Measurements from ENCODE around the gene MYO5C.

The MYO5C gene

DNA sequence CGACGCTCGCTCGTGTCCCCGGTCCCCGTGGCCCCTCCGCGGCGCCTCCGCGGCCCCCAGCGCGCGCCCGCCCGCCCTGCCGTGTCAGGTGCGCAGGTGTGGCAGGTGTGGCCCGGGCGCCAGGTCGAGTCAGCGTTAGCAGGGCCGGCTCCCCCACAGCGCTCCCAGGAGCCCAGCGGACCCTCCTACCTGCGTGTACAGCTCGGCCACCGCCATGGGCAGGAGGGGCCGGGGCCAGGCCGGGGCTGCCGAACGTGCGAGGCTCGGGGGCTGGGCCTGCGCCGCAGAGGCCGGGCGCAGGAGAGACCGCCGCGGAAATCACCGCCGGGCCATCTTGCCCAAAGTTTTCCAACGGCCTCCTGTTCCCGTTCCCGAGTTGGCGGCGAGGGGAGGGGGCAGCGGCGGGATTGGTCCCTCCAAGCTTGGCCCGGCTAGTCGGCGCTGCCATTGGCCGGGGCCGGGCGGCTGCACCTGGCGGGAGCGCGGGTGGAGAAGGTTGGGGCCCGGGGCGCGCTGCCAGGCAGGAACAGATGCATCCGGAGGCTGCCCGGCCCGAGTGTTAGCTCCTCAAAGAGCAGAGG is at the start of gene MYO5C:
Gene MYO5C, minus strand, starts transcription at position 384 of the 581 bp plus-strand sequence. Its CDS starts 168 bp downstream, at position 216.
- DNase-seq, result no peak

DNA sequence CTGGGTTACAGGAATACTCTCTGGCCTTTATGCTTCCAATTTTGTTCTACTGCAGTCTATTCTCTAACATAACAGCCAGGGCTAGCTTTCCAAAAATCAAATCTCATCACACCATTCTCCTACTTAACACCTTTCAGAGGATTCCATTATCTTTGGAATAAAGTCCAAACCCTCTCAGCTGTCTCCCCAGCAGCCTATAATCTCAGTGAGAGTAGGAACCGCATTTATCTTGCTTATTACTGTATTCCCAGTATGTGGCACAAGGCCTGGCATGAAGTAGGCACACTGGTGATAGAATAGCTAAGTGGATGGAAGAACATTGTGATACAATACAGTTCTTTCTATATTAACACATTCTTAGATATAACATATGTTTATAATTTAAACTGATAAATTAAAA is 49.0 kb upstream of the MYO5C start:
- no peak for DNase-seq

GRCh38 chr15:52343831-52344230 is 48.2 kb upstream of the MYO5C start:
- no peak for DNase-seq

DNA sequence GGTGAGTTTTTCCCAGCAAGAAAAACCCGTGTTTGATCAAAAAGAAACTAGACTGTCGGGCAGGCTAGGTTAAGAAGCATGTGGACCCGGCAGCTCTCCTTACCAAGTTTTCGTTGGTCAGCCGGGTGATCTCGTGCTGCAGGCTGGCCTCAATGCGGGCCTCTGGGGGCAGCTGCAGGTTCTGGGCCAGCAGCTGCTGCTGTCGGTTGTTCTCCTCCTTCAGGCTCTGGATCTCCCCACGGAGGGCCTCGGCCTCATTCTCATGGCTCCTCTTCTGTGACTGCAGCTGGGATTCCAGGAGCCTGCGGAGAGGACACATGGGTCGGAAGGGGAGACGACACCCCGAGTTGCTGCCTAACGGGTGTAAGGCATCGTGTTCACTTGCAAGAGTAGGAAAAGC is 44.5 kb upstream of the MYO5C start:
- no peak for DNase-seq

GRCh38 chr15:52338891-52339290 is 43.3 kb upstream of the MYO5C start:
- no peak for DNase-seq

DNA sequence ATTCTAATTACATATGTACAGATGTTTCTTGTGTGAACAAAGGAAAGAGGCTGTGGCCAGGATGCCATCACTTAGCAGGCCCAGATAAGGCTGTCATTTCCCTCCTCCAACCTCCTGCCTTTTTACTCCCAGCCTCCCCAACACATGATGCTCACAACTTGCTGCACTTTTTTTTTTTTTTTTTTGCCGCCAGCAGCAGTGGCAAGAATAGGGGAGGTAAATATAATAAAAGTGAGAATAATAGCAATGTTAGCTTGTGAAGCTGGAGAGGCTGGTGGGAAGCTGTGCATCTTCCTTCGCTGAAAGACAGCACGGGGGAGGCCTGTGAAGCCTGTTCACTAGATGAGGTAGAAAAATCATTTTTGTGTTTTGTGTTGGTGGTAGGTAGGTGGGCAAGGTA is 42.5 kb upstream of the MYO5C start:
- DNase-seq, result no peak

- DNase-seq, result no peak
Observed at GRCh38 chr15:52337198-52337853, 41.7 kb upstream of the MYO5C start.

DNA sequence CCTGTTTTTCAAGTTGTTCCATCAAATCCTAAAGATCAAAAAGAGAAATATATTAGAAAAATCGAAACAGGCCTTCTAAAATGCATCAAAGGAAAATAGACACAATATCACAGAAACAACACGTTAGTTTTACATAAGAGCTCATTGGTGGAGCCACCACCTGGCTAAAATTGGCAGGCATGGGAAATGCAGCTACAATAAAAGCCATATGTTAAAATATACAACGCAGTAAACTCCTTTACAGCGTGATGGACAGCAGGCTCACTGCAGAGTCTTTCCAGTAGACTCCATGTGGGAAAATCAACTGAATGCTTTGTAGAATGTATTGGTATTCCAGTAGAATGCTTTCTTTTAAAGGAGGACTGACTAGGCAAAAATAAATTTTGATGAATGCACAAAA is 40.9 kb upstream of the MYO5C start:
- no peak for DNase-seq

DNA sequence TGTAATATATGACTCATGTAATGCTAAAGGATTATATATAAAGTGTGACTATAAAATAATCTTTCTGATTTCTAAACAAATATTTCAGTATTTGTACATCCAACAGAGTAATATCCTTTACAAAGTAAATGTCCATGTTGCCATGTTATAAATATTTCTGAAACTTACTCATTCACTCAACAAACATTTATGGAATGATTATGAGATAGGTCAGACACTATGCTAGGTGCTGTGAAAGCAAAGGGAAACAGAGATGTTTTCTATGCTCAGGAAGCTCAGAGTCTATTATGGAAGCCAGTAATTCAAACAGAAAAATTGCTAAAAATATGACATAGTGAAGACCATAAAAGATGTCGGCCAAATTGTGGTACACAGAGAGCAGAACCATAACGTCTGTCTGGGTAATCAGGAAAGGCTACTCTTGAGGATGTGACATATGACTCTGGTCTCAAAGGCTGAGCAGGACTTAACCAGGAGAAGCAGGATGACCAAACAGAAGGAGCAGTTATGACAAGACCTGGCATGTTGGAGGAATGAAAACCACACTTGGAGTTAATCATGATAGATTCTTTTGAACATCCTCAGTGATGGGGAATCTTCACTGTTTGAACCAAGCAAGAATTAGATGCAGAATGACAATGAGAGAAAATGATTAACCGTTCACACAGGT is 39.0 kb upstream of the MYO5C start:
- no peak for DNase-seq

DNA sequence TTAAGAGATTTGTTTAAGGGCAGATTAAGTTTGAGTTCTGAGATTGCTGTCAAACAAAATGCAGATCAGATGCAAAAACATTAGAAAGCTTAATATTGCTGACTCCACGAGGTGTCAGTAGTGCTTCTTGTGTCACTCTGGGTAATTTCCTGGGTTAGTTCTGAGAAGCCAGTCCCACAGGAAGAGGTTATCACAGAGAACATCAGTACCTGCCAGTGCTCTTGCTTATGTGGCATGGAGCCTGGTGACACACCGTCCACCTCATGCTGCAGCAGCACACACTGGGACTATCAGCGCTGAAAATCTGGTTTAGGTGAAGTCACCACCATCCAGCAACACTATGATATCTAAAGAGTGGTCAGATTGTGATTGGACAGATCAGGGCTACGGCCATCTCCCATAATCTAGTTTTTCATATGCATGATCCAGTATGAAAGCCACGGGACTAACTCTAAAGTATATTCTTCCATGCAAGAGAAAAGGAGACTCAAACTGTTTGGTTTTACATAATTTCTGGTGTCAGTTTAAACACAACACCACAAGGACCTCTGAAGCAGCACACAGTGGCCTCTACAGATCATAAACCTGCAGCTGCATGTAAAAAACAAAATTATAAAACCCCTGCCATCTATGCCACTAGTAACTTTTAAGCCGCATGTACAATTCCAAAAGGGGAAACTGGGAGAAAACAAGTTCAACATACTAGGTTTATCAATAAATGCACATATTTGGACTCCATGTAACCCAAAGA is 36.1 kb upstream of the MYO5C start:
- peak; percentile 21 for DNase-seq

- no peak for DNase-seq
Observed at GRCh38 chr15:52329987-52330386, 34.4 kb upstream of the MYO5C start.

GRCh38 chr15:52329150-52329549 is 33.5 kb upstream of the MYO5C start:
- no peak for DNase-seq

GRCh38 chr15:52328680-52329079 is 33.1 kb upstream of the MYO5C start:
- DNase-seq, result no peak

DNA sequence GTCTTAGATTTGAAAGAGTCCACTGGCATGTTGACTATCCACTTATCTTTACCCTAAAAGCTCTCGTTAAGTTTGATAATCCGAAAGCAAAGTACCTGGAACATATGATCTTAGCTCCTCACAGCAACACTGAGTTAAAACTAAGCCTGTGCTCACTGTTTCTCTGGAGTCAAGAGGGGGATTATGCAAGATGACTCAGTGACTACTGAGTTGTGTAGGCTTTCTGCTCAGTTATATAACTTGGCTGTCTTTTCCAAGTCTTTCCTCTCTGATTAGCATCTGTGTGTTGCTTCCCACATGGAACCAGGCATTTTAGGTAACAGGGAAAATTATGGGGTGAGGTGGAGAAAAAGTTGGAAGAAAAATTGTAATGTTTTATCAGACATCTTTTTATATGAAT is 31.2 kb upstream of the MYO5C start:
- DNase-seq, result no peak

GRCh38 chr15:52324109-52324508 is 28.5 kb upstream of the MYO5C start:
- DNase-seq, result no peak

DNA sequence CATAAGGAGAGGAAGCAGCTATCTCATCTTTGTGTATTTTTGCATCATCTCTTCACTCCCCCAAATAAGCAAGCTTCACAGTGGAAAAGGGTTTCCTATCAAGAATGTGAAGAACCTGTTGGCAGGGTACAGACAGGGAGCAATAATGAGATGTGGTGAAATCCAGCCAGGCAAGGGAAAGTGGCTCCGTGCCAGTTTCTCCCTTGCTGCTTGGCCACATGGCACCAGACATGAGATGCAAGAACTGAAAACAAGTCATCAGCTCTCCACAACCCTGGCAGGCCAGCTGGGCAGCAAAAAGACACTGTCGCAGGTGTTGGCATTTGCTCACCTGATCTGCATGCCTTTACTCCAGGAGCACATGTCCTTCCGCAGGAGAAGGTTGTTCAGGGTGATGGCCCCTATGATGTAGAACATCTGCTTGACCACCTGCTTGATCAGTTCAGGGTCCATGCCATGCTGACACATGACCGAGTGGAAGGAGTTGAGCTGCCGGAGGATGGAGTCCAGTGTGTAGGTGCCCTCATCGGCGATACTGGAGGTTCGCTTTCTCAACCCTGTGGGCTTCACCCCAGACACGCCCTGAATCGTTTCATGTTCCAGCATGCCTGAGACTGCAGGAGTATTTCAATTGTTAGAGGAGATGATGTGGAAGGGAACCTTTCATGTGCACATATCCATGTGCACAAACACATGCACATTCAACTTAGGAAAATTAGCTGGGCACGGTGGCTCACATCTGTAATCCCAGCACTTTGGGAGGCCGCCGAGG is 23.3 kb upstream of the MYO5C start:
- DNase-seq, result no peak

GRCh38 chr15:52317688-52318087 is 22.1 kb upstream of the MYO5C start:
- no peak for DNase-seq

DNA sequence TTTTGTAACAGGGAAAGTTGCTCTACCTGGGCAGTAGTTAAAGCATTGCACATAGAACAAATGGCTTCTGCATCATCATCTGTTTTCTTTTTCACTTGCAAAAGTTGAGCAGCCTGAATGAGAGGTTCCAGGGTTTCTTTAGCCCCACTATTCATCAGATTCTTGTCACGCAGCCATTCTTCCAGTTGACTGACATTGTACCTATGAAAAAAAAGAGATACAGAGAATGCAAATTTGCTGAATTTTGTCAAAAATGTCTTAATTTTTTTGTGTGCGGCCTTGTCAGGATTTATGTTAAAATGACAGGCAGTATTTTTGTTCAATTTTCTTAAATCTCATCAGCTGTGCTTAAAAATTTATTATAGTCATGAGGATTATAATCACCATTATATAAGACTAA is 21.4 kb upstream of the MYO5C start:
- DNase-seq, result no peak

- no peak for DNase-seq
Observed at GRCh38 chr15:52309154-52309548, 13.5 kb upstream of the MYO5C start.

GRCh38 chr15:52308446-52309153 is 13.0 kb upstream of the MYO5C start:
- no peak for DNase-seq

DNA sequence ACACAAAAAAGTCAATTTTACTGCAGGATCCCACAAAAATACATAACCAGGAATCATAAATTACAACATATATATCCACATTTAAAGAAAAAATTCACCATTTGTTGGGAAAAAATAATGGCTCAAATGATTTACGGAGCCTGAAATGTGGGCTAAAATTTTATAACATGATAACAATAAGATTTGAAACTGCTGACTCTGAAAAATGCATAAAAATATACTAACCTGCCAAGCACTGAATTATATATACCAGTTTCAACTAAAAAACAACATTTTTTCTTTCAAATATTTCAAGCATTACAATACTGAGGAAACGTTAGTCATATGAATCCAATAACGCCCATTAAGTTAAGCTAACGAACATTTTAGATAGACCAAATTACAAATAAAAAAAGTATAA is 12.2 kb upstream of the MYO5C start:
- no peak for DNase-seq

DNA sequence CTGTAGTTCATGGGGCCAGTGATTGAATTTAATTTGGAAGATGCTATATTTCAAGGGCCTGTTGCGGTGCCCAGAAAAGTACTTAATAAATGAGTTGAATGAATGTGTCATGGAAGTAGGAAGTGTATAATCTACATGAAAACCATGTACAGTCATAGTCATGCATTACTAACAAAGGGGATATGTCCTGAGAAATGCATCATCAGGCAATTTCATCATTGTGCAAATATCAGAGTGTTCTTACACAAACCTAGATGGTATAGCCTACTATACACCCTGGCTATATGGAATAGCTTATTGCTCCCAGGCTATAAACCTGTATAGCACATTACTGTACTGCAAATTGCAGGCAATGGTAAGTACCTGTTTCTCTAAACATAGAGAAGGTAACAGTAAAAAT is 10.7 kb upstream of the MYO5C start:
- no peak for DNase-seq

All from stimulated activated naive CD4-positive, alpha-beta T cell treated with Interleukin-2 at 50 U/mL for 16 hours (primary cell).